ENCODE results near the gene MBD6. TPM values are rescaled to one million over a fixed set of nuclear protein-coding genes. Genes with fewer than 3 reads are reported as not detected.
A peak's percentile ranks its signal among the peaks of the same experiment; 100 is the strongest.
"Not testable (repeated sequence)": the region's sequence is repeated elsewhere in the genome, so short reads cannot be mapped to it uniquely, and the experiment has no call there.

MBD6 gene
- total and polyA plus RNA-seq, 4 experiments from 2014 or later: 0.16 to 103 (median 50.0) TPM

DNA sequence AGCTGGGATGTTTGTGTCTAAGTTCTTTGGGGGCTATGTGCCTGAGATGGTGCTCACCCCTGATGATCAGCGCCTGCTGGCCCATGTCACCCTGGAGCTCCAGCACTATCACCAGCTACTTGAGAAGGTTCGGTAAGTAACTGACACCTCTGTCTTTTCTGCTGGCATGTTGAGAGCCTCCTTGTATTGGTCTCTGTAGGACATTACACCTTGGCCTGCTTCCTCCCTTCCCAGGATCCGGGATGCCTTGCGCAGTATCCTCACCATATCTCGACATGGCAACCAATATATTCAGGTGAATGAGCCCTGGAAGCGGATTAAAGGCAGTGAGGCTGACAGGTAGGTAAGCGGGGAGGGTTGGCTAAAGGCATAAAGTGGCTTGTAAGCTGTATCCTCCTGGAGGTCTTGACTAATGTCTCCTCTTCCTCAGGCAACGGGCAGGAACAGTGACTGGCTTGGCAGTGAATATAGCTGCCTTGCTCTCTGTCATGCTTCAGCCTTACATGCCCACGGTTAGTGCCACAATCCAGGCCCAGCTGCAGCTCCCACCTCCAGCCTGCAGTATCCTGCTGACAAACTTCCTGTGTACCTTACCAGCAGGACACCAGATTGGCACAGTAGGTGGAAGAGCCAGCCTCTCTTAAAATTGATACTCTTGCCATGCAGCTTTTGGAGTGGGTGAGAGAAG, 7.8 kb upstream of the MBD6 start:
- POLR2A ChIA-PET (ENCODE audit: partially characterized antibody): interaction anchor here (0.9 to 3.7 kb wide), 4 partner anchors 32 to 38 kb away, joined by 3 to 12 read pairs (median 7); partner anchors contain the start of genes ARHGAP9 and DCTN2
- H3K27me3 Mint-ChIP-seq: no peaks in the 10 kb centered on the region
- Histone ChIP-seq H3K4me3 (ENCODE audit: low read length in 2 of 2) (no peak overlapping the region), H3K9me3 (ENCODE audit: control insufficient read depth in 1 of 2, low read length in 2 of 2) (no peaks in the 10 kb centered on the region), H3K27ac (ENCODE audit: low read depth, low read length) (no peak overlapping the region), H3K4me1 (ENCODE audit: insufficient read depth, low read length) (peaks cover 27% of the 10 kb centered on the region), H3K27me3 (ENCODE audit: insufficient read depth, low read length) (no peaks in the 10 kb centered on the region), H3K36me3 (ENCODE audit: insufficient read depth, low read length) (peaks cover 62% of the 10 kb centered on the region)
- intact Hi-C loops (cut with micrococcal nuclease): no loop called here
- peak overlapping the region in 3 of 7 donors; percentile 13 to 99 (median 36) for H3K27ac Mint-ChIP-seq
- no peak for DNase-seq
- peaks cover 12 to 28% (median 19%) of the 10 kb centered on the region in 4 donors for H3K4me1 Mint-ChIP-seq
- CTCF ChIA-PET (ENCODE audit: partially characterized antibody): interaction anchor here (1.8 kb wide), 1 partner anchor 56 kb away, joined by 12 read pairs; no protein-coding TSS in a partner anchor
- H3K4me3 Mint-ChIP-seq: no peak overlapping the region
- H3K9me3 Mint-ChIP-seq: no peaks in the 10 kb centered on the region
- H3K36me3 Mint-ChIP-seq: peaks cover 54 to 75% of the 10 kb centered on the region in 2 donors

DNA sequence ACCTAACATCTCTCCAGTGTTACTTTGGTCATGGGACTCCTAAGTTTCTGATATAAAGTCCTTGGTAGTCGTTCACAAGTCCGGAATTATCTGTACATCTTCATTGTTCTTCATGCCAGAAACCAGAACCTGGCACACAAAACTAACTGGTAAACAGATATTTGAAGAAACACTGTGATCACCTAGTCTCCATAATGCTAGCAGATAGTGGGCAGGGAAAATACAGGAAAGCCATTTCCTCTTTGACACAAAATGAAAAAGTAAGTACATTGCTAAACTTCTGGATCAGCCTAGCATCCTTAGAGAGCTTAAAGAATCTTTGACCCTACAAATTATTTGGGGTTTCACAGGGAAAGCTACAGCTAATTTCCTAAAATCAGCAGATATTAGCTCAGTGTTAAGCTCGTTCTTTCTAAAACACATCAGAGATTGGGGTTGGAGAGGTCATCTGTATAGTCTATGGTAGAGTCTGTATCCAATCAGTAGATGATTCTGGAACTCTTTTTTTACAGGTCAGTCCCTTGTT, 7.2 kb upstream of the MBD6 start:
- Histone ChIP-seq H3K9me3 (ENCODE audit: control insufficient read depth in 1 of 2, low read length in 2 of 2) (no peaks in the 10 kb centered on the region), H3K27me3 (ENCODE audit: insufficient read depth, low read length) (no peaks in the 10 kb centered on the region), H3K4me1 (ENCODE audit: insufficient read depth, low read length) (peaks cover 27% of the 10 kb centered on the region), H3K27ac (ENCODE audit: low read depth, low read length) (no peak overlapping the region), H3K4me3 (ENCODE audit: low read length in 2 of 2) (no peak overlapping the region), H3K36me3 (ENCODE audit: insufficient read depth, low read length) (peaks cover 61% of the 10 kb centered on the region)
- Mint-ChIP-seq H3K27ac (peak overlapping the region in 3 of 7 donors; percentile 13 to 99 (median 17)), H3K9me3 (no peaks in the 10 kb centered on the region), H3K36me3 (peaks cover 54 to 79% of the 10 kb centered on the region in 2 donors), H3K4me3 (no peak overlapping the region), H3K4me1 (peaks cover 14 to 34% (median 20%) of the 10 kb centered on the region in 4 donors), H3K27me3 (no peaks in the 10 kb centered on the region)
- DNase-seq: no peak
- ChIA-PET POLR2A (ENCODE audit: partially characterized antibody) (interaction anchor here (1.4 to 3.7 kb wide), 3 partner anchors 32 to 38 kb away, joined by 4 to 12 read pairs (median 10); partner anchors contain the start of genes ARHGAP9 and DCTN2), CTCF (ENCODE audit: partially characterized antibody) (interaction anchor here (0.5 to 1.8 kb wide), 4 partner anchors 16 to 57 kb away, joined by 3 to 12 read pairs (median 4); no protein-coding TSS in a partner anchor)
- intact Hi-C loops (cut with micrococcal nuclease): no loop called here

DNA sequence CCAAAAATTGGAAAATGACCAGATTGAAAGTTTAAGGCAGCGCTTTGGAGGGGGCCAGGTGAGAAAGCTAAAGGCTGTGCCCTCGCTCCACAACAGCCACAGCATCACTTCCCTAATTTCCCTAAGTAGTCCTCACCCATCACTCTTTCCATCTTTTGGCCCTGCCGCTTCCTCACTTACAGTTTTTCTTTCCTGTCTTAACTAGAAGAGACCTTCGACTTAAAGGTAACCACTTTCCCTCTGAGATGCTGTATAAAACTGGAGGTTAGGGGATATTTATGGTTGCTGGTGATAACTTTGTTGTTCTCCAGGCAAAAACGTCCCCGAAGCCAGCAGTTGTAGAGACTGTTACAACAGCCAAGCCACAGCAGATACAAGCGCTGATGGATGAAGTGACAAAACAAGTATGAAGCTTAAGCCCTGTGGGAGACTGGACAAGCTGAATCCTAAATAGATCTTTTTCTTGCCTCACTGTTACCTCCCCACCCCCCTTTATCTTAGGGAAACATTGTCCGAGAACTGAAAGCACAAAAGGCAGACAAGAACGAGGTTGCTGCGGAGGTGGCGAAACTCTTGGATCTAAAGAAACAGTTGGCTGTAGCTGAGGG, 6.6 kb upstream of the MBD6 start:
- Mint-ChIP-seq H3K4me1 (peaks cover 14 to 40% (median 21%) of the 10 kb centered on the region in 4 donors), H3K4me3 (peak overlapping the region in 1 of 8 donors; percentile 17), H3K27ac (peak overlapping the region in 4 of 7 donors; percentile 61 to 99 (median 66)), H3K27me3 (no peaks in the 10 kb centered on the region), H3K9me3 (no peaks in the 10 kb centered on the region), H3K36me3 (peaks cover 54 to 78% of the 10 kb centered on the region in 2 donors)
- POLR2A ChIA-PET (ENCODE audit: partially characterized antibody): interaction anchor here (1.0 to 3.7 kb wide), 4 partner anchors 15 to 39 kb away, joined by 3 to 12 read pairs (median 7); partner anchors contain the start of genes ARHGAP9 and DCTN2
- Histone ChIP-seq H3K4me3 (ENCODE audit: low read length in 2 of 2) (no peak overlapping the region), H3K27ac (ENCODE audit: low read depth, low read length) (no peak overlapping the region), H3K9me3 (ENCODE audit: control insufficient read depth in 1 of 2, low read length in 2 of 2) (no peaks in the 10 kb centered on the region), H3K4me1 (ENCODE audit: insufficient read depth, low read length) (peaks cover 30% of the 10 kb centered on the region), H3K36me3 (ENCODE audit: insufficient read depth, low read length) (peaks cover 61% of the 10 kb centered on the region), H3K27me3 (ENCODE audit: insufficient read depth, low read length) (no peaks in the 10 kb centered on the region)
- intact Hi-C loops (cut with micrococcal nuclease): no loop called here
- CTCF ChIA-PET (ENCODE audit: partially characterized antibody): interaction anchor here (0.5 to 2.4 kb wide), 5 partner anchors 16 to 57 kb away, joined by 3 to 11 read pairs (median 3); no protein-coding TSS in a partner anchor
- DNase-seq: no peak

DNA sequence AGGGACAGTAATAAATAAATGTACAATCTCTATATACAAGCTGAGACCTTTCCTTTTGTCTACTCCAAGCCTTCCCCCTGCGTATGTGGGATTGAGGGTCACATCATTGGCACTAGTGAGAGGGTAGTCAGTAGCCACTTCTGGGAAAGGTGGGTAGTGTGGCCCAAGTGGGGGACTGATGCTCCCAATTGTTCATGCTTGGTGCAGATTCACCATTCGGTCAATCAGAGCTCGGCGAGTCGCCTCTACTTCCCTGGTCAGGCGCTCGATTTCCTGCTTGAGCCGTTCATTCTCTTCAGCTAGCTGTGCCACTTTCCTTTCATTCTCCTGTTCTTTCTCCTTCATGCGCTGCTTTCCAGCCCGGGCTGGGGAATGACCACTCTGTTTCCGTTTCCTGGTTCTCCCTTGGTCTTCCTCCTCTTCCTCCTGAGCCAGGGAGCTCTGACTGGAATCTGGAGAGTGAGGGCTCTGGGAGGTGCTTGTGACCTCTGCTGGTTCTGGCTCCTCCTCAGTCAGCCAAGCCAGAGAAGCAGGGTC, 5.9 kb upstream of the MBD6 start:
- Mint-ChIP-seq H3K9me3 (peaks cover 0 to 3% (median 0%) of the 10 kb centered on the region in 8 donors), H3K36me3 (peaks cover 51 to 73% of the 10 kb centered on the region in 2 donors), H3K4me1 (peaks cover 18 to 47% (median 26%) of the 10 kb centered on the region in 4 donors), H3K4me3 (peak overlapping the region in 1 of 8 donors; percentile 17), H3K27me3 (no peaks in the 10 kb centered on the region), H3K27ac (peak overlapping the region in 4 of 7 donors; percentile 43 to 99 (median 67))
- CTCF ChIA-PET (ENCODE audit: partially characterized antibody): interaction anchor here (1.1 to 2.4 kb wide), 4 partner anchors 17 to 58 kb away, joined by 3 to 11 read pairs (median 3); no protein-coding TSS in a partner anchor
- Histone ChIP-seq H3K27ac (ENCODE audit: low read depth, low read length) (no peak overlapping the region), H3K36me3 (ENCODE audit: insufficient read depth, low read length) (peaks cover 56% of the 10 kb centered on the region), H3K4me1 (ENCODE audit: insufficient read depth, low read length) (peaks cover 36% of the 10 kb centered on the region), H3K27me3 (ENCODE audit: insufficient read depth, low read length) (no peaks in the 10 kb centered on the region), H3K4me3 (ENCODE audit: low read length in 2 of 2) (no peak overlapping the region), H3K9me3 (ENCODE audit: control insufficient read depth in 1 of 2, low read length in 2 of 2) (no peaks in the 10 kb centered on the region)
- intact Hi-C loops (cut with micrococcal nuclease): no loop called here
- POLR2A ChIA-PET (ENCODE audit: partially characterized antibody): interaction anchor here (1.0 to 3.7 kb wide), 3 partner anchors 15 to 40 kb away, joined by 3 to 12 read pairs (median 10); partner anchors contain the start of gene ARHGAP9
- DNase-seq: no peak

DNA sequence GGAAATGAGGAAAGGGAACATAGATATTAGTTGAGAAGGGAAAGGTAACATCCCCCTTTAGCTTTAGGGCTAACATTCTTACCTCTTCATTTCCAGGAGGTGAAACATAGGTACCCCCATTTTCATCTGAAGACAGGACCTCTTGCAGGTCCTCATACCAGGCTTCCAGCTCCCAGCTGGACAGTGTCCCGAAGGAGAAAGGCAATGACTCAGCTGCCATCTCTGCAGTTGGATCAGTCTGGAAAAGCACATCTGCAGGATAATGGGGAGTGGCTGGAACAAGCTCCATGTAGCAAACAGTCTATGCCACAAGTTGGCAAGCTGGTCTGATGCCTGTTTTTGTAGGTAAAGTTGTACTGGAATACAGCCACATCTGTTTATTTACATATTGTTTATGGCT, 5.4 kb upstream of the MBD6 start:
- POLR2A ChIA-PET (ENCODE audit: partially characterized antibody): interaction anchor here (1.0 to 3.7 kb wide), 3 partner anchors 16 to 40 kb away, joined by 3 to 12 read pairs (median 10); partner anchors contain the start of gene ARHGAP9
- H3K4me1 ChIP-seq (ENCODE audit: insufficient read depth, low read length): peaks cover 41% of the 10 kb centered on the region
- H3K27me3 ChIP-seq (ENCODE audit: insufficient read depth, low read length): no peaks in the 10 kb centered on the region
- no peak overlapping the region for H3K27ac ChIP-seq (ENCODE audit: low read depth, low read length)
- Mint-ChIP-seq H3K27ac (peak overlapping the region in 5 of 7 donors; percentile 43 to 99 (median 65)), H3K4me1 (peaks cover 21 to 52% (median 30%) of the 10 kb centered on the region in 4 donors), H3K4me3 (peak overlapping the region in 1 of 8 donors; percentile 62), H3K9me3 (peaks cover 0 to 3% (median 0%) of the 10 kb centered on the region in 8 donors), H3K36me3 (peaks cover 46 to 72% of the 10 kb centered on the region in 2 donors), H3K27me3 (peaks cover 0 to 2% of the 10 kb centered on the region in 2 donors)
- no peaks in the 10 kb centered on the region for H3K9me3 ChIP-seq (ENCODE audit: control insufficient read depth in 1 of 2, low read length in 2 of 2)
- no peak for DNase-seq
- intact Hi-C loops (cut with micrococcal nuclease): no loop called here
- no peak overlapping the region for H3K4me3 ChIP-seq (ENCODE audit: low read length in 2 of 2)
- CTCF ChIA-PET (ENCODE audit: partially characterized antibody): interaction anchor here (1.0 to 2.4 kb wide), 3 partner anchors 40 to 59 kb away, joined by 3 to 11 read pairs (median 3); no protein-coding TSS in a partner anchor
- peaks cover 51% of the 10 kb centered on the region for H3K36me3 ChIP-seq (ENCODE audit: insufficient read depth, low read length)

DNA sequence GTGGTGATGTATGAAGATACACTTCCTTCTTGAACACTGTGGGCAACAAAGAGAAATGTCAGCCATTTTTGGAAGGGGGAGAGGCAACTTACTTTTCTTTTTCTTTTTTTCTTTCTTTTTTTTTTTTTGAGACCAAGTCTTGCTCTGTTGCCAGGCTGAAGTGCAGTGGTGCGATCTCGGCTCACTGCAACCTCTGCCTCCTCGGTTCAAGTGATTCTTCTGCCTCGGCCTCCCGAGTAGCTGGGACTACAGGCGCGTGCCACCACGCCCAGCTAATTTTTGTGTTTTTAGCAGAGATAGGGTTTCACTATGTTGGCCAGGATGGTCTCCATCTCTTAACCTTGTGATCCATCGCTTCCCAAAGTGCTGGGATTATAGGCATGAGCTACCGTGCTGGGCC, 4.9 kb upstream of the MBD6 start:
- H3K9me3 Mint-ChIP-seq; H3K9me3 ChIP-seq (ENCODE audit: control insufficient read depth in 1 of 2, low read length in 2 of 2); intact Hi-C loops (cut with micrococcal nuclease); H3K27me3 Mint-ChIP-seq; H3K27me3 ChIP-seq (ENCODE audit: insufficient read depth, low read length); H3K27ac ChIP-seq (ENCODE audit: low read depth, low read length); H3K4me3 ChIP-seq (ENCODE audit: low read length in 2 of 2); DNase-seq: not testable (repeated sequence)
- Mint-ChIP-seq H3K4me3 (peak overlapping the region in 2 of 8 donors; percentile 26 to 62), H3K36me3 (peaks cover 41 to 69% of the 10 kb centered on the region in 2 donors), H3K4me1 (peaks cover 21 to 54% (median 31%) of the 10 kb centered on the region in 4 donors), H3K27ac (peak overlapping the region in 4 of 7 donors; percentile 65 to 99 (median 86))
- POLR2A ChIA-PET (ENCODE audit: partially characterized antibody): interaction anchor here (2.4 to 4.0 kb wide), 2 partner anchors 39 to 41 kb away, joined by 10 to 82 read pairs; partner anchors contain the start of gene ARHGAP9
- Histone ChIP-seq H3K36me3 (ENCODE audit: insufficient read depth, low read length) (peaks cover 45% of the 10 kb centered on the region), H3K4me1 (ENCODE audit: insufficient read depth, low read length) (peaks cover 42% of the 10 kb centered on the region)
- CTCF ChIA-PET (ENCODE audit: partially characterized antibody): interaction anchor here (1.0 to 2.4 kb wide), 3 partner anchors 41 to 59 kb away, joined by 3 to 11 read pairs (median 3); no protein-coding TSS in a partner anchor
